NCI-H128 (cell line): ENCODE results near the gene GGT6.

Source experiments
- DNase-seq: peaks from one replicate; lab custom pipeline; 2025; ENCODE audit not compliant: unreplicated experiment; lab: John Stamatoyannopoulos, UW

Gene GGT6

GRCh38 chr17:4540224-4540651 is 20.1 kb downstream of the GGT6 start:
- no peak for DNase-seq

GRCh38 chr17:4539576-4540223 is 20.7 kb downstream of the GGT6 start:
- DNase-seq, result no peak

- DNase-seq, result no peak
Observed at GRCh38 chr17:4539025-4539424, 21.4 kb downstream of the GGT6 start.

- no peak for DNase-seq
Observed at GRCh38 chr17:4538236-4539002, 22.0 kb downstream of the GGT6 start.

- DNase-seq, result no peak
Observed at GRCh38 chr17:4537451-4538235, 22.7 kb downstream of the GGT6 start.

GRCh38 chr17:4536742-4537411 is 23.5 kb downstream of the GGT6 start:
- DNase-seq, result no peak

- DNase-seq, result no peak
Observed at GRCh38 chr17:4536259-4536741, 24.1 kb downstream of the GGT6 start.

GRCh38 chr17:4535667-4536258 is 24.6 kb downstream of the GGT6 start:
- no peak for DNase-seq

- no peak for DNase-seq
Observed at GRCh38 chr17:4534928-4535666, 25.3 kb downstream of the GGT6 start.

GRCh38 chr17:4534515-4534914 is 25.9 kb downstream of the GGT6 start:
- no peak for DNase-seq

GRCh38 chr17:4533523-4534504 is 26.6 kb downstream of the GGT6 start:
- DNase-seq, result no peak

GRCh38 chr17:4532860-4533522 is 27.4 kb downstream of the GGT6 start:
- DNase-seq, result no peak

GRCh38 chr17:4531988-4532736 is 28.2 kb downstream of the GGT6 start:
- DNase-seq, result no peak

- no peak for DNase-seq
Observed at GRCh38 chr17:4530799-4531730, 29.3 kb downstream of the GGT6 start.

- no peak for DNase-seq
Observed at GRCh38 chr17:4529533-4530152, 30.7 kb downstream of the GGT6 start.

GRCh38 chr17:4527566-4528125 is 32.7 kb downstream of the GGT6 start:
- no peak for DNase-seq
